ENCODE measurements around the gene SAMD11. TPM values are rescaled to one million over a fixed set of nuclear protein-coding genes. Genes with fewer than 3 reads are reported as not detected.
"Not testable (repeated sequence)": the region's sequence is repeated elsewhere in the genome, so short reads cannot be mapped to it uniquely, and the experiment has no call there.

The SAMD11 gene
- total RNA-seq = not detected
- under 1 TPM in 2 of 4 donors, not detected in 2; 0.14 to 0.31 TPM for polyA plus RNA-seq

GRCh38 chr1:923131-923990, at the start of gene SAMD11:
Gene SAMD11, plus strand, starts transcription at chr1:923923. Its CDS starts 509 bp downstream, at chr1:924432.
- peak within 1 kb of the TSS; percentile 27 to 92 (median 81) for H3K4me3 Mint-ChIP-seq
- no peak within 1 kb of the TSS for H3K27ac Mint-ChIP-seq
- Histone ChIP-seq H3K27ac (ENCODE audit: insufficient read depth, low read length, poor library complexity, severe bottlenecking) (no peak within 1 kb of the TSS), H3K9me3 (ENCODE audit: control insufficient read depth in 2 of 2, low read length in 2 of 2) (no peaks in the 10 kb centered on the region), H3K27me3 (ENCODE audit: control insufficient read depth, insufficient read depth, low read length) (peaks cover 6% of the 10 kb centered on the region), H3K36me3 (ENCODE audit: control insufficient read depth, insufficient read depth, low read length) (no peaks in the 10 kb centered on the region), H3K4me1 (ENCODE audit: control insufficient read depth, insufficient read depth, low read length, poor library complexity, severe bottlenecking) (peaks cover 34% of the 10 kb centered on the region), H3K4me3 (ENCODE audit: low read depth, low read length) (no peak within 1 kb of the TSS)
- H3K9me3 Mint-ChIP-seq = peaks cover 0 to 1% (median 0%) of the 10 kb centered on the region in 7 donors
- DNase-seq = peak; percentile 30 to 60 (median 56)
- H3K4me1 Mint-ChIP-seq = peaks cover 0 to 23% (median 10%) of the 10 kb centered on the region in 4 donors
- peaks cover 48% of the 10 kb centered on the region for H3K27me3 Mint-ChIP-seq
- H3K36me3 Mint-ChIP-seq = no peaks in the 10 kb centered on the region
- peak; percentile 28 to 37 for ATAC-seq (ENCODE audit: low read depth in 2 of 2)

- not testable (repeated sequence) for H3K27ac Mint-ChIP-seq; H3K36me3 Mint-ChIP-seq; H3K36me3 ChIP-seq (ENCODE audit: control insufficient read depth, insufficient read depth, low read length); H3K4me1 Mint-ChIP-seq; DNase-seq; ATAC-seq (ENCODE audit: low read depth in 2 of 2); H3K27me3 ChIP-seq (ENCODE audit: control insufficient read depth, insufficient read depth, low read length); H3K9me3 Mint-ChIP-seq; H3K4me1 ChIP-seq (ENCODE audit: control insufficient read depth, insufficient read depth, low read length, poor library complexity, severe bottlenecking); H3K9me3 ChIP-seq (ENCODE audit: control insufficient read depth in 2 of 2, low read length in 2 of 2); H3K4me3 ChIP-seq (ENCODE audit: low read depth, low read length); H3K4me3 Mint-ChIP-seq; H3K27ac ChIP-seq (ENCODE audit: insufficient read depth, low read length, poor library complexity, severe bottlenecking)
- H3K27me3 Mint-ChIP-seq = peaks cover 25% of the 10 kb centered on the region
Observed at GRCh38 chr1:876428-877208, 47.1 kb upstream of the SAMD11 start.

- H3K4me3 Mint-ChIP-seq = not testable (repeated sequence)
Observed at GRCh38 chr1:877209-877986, 46.3 kb upstream of the SAMD11 start.

GRCh38 chr1:880511-880910, 43.2 kb upstream of the SAMD11 start:
- H3K4me1 ChIP-seq (ENCODE audit: control insufficient read depth, insufficient read depth, low read length, poor library complexity, severe bottlenecking); H3K9me3 ChIP-seq (ENCODE audit: control insufficient read depth in 2 of 2, low read length in 2 of 2); DNase-seq; H3K27ac Mint-ChIP-seq; H3K9me3 Mint-ChIP-seq; H3K4me1 Mint-ChIP-seq; H3K36me3 Mint-ChIP-seq; H3K36me3 ChIP-seq (ENCODE audit: control insufficient read depth, insufficient read depth, low read length); H3K27ac ChIP-seq (ENCODE audit: insufficient read depth, low read length, poor library complexity, severe bottlenecking); H3K27me3 ChIP-seq (ENCODE audit: control insufficient read depth, insufficient read depth, low read length); H3K4me3 ChIP-seq (ENCODE audit: low read depth, low read length); ATAC-seq (ENCODE audit: low read depth in 2 of 2); H3K4me3 Mint-ChIP-seq: not testable (repeated sequence)
- peaks cover 44% of the 10 kb centered on the region for H3K27me3 Mint-ChIP-seq

More at GRCh38 chr1:877209-877986, 46.3 kb upstream of the SAMD11 start:
- H3K4me1 Mint-ChIP-seq; H3K4me1 ChIP-seq (ENCODE audit: control insufficient read depth, insufficient read depth, low read length, poor library complexity, severe bottlenecking); H3K27me3 ChIP-seq (ENCODE audit: control insufficient read depth, insufficient read depth, low read length); H3K27ac Mint-ChIP-seq; H3K36me3 Mint-ChIP-seq; H3K4me3 ChIP-seq (ENCODE audit: low read depth, low read length); H3K27ac ChIP-seq (ENCODE audit: insufficient read depth, low read length, poor library complexity, severe bottlenecking); H3K9me3 ChIP-seq (ENCODE audit: control insufficient read depth in 2 of 2, low read length in 2 of 2); H3K36me3 ChIP-seq (ENCODE audit: control insufficient read depth, insufficient read depth, low read length); H3K9me3 Mint-ChIP-seq; ATAC-seq (ENCODE audit: low read depth in 2 of 2); DNase-seq: not testable (repeated sequence)
- peaks cover 30% of the 10 kb centered on the region for H3K27me3 Mint-ChIP-seq

- not testable (repeated sequence) for H3K27ac Mint-ChIP-seq; H3K4me1 ChIP-seq (ENCODE audit: control insufficient read depth, insufficient read depth, low read length, poor library complexity, severe bottlenecking); H3K36me3 ChIP-seq (ENCODE audit: control insufficient read depth, insufficient read depth, low read length); H3K27me3 ChIP-seq (ENCODE audit: control insufficient read depth, insufficient read depth, low read length); H3K4me3 Mint-ChIP-seq; ATAC-seq (ENCODE audit: low read depth in 2 of 2); H3K27ac ChIP-seq (ENCODE audit: insufficient read depth, low read length, poor library complexity, severe bottlenecking); H3K9me3 Mint-ChIP-seq; H3K9me3 ChIP-seq (ENCODE audit: control insufficient read depth in 2 of 2, low read length in 2 of 2); H3K4me3 ChIP-seq (ENCODE audit: low read depth, low read length); DNase-seq; H3K36me3 Mint-ChIP-seq; H3K4me1 Mint-ChIP-seq
- H3K27me3 Mint-ChIP-seq = peaks cover 44% of the 10 kb centered on the region
Observed at GRCh38 chr1:880915-881314, 42.8 kb upstream of the SAMD11 start.

- Mint-ChIP-seq H3K27me3 (peaks cover 32% of the 10 kb centered on the region), H3K4me1 (peaks cover 0 to 3% (median 0%) of the 10 kb centered on the region in 4 donors), H3K9me3 (peaks cover 0 to 3% (median 0%) of the 10 kb centered on the region in 7 donors), H3K4me3 (no peak overlapping the region), H3K27ac (no peak overlapping the region), H3K36me3 (no peaks in the 10 kb centered on the region)
- DNase-seq (no peak), ATAC-seq (ENCODE audit: low read depth in 2 of 2) (no peak)
- no peaks in the 10 kb centered on the region for H3K4me1 ChIP-seq (ENCODE audit: control insufficient read depth, insufficient read depth, low read length, poor library complexity, severe bottlenecking)
- H3K36me3 ChIP-seq (ENCODE audit: control insufficient read depth, insufficient read depth, low read length) = no peaks in the 10 kb centered on the region
- no peaks in the 10 kb centered on the region for H3K9me3 ChIP-seq (ENCODE audit: control insufficient read depth in 2 of 2, low read length in 2 of 2)
- H3K4me3 ChIP-seq (ENCODE audit: low read depth, low read length) = no peak overlapping the region
- H3K27ac ChIP-seq (ENCODE audit: insufficient read depth, low read length, poor library complexity, severe bottlenecking) = no peak overlapping the region
- peaks cover 2% of the 10 kb centered on the region for H3K27me3 ChIP-seq (ENCODE audit: control insufficient read depth, insufficient read depth, low read length)
Observed at GRCh38 chr1:886311-886710, 37.4 kb upstream of the SAMD11 start.

- Mint-ChIP-seq H3K9me3 (peaks cover 0 to 3% (median 0%) of the 10 kb centered on the region in 7 donors), H3K27ac (no peak overlapping the region)
- no peak for ATAC-seq (ENCODE audit: low read depth in 2 of 2)
Observed at GRCh38 chr1:886760-887159, 37.0 kb upstream of the SAMD11 start.

More at GRCh38 chr1:886760-887159, 37.0 kb upstream of the SAMD11 start:
- Histone ChIP-seq H3K4me3 (ENCODE audit: low read depth, low read length) (no peak overlapping the region), H3K4me1 (ENCODE audit: control insufficient read depth, insufficient read depth, low read length, poor library complexity, severe bottlenecking) (no peaks in the 10 kb centered on the region), H3K9me3 (ENCODE audit: control insufficient read depth in 2 of 2, low read length in 2 of 2) (no peaks in the 10 kb centered on the region), H3K27me3 (ENCODE audit: control insufficient read depth, insufficient read depth, low read length) (peaks cover 2% of the 10 kb centered on the region), H3K36me3 (ENCODE audit: control insufficient read depth, insufficient read depth, low read length) (no peaks in the 10 kb centered on the region), H3K27ac (ENCODE audit: insufficient read depth, low read length, poor library complexity, severe bottlenecking) (no peak overlapping the region)
- Mint-ChIP-seq H3K27me3 (peaks cover 32% of the 10 kb centered on the region), H3K4me3 (no peak overlapping the region), H3K4me1 (peaks cover 0 to 3% (median 0%) of the 10 kb centered on the region in 4 donors), H3K36me3 (no peaks in the 10 kb centered on the region)
- no peak for DNase-seq
